Ascending aorta (tissue), 2 donors: Measurements from ENCODE around the gene TTLL8. TPM values are rescaled to one million over a fixed set of nuclear protein-coding genes. Genes with fewer than 3 reads are reported as not detected.
A peak's percentile ranks its signal among the peaks of the same experiment; 100 is the strongest.

Experiments
- DNase-seq, 2 donors: peaks; one replicate each; pipeline ENCODE4 v3.0.0-alpha.2; 2019; ENCODE audit warnings: low spot score in 2 of 2
- H3K27ac ChIP-seq, 2 donors: fragments of 200-600 bp; sonication (generic); one replicate each; pipeline ENCODE4 v1.5.1; 2016 to 2017; ENCODE audit warnings: mild to moderate bottlenecking in 1 of 2
- H3K27me3 ChIP-seq: fragments of 200-600 bp; sonication (generic); one replicate; pipeline ENCODE4 v1.5.1; 2017
- H3K36me3 ChIP-seq, 2 donors: fragments of 200-600 bp; sonication (generic); one replicate each; pipeline ENCODE4 v1.5.1; 2016
- H3K4me1 ChIP-seq, 2 donors: fragments of 200-600 bp; sonication (generic); one replicate each; pipeline ENCODE4 v1.5.1; 2016 to 2017; ENCODE audit warnings: mild to moderate bottlenecking in 1 of 2
- H3K4me3 ChIP-seq, 2 donors: fragments of 200-600 bp; sonication (generic); one replicate each; pipeline ENCODE4 v1.5.1; 2016 to 2017; ENCODE audit warnings: mild to moderate bottlenecking in 1 of 2
- H3K9me3 ChIP-seq, 2 donors: fragments of 200-600 bp; sonication (generic); one replicate each; pipeline ENCODE4 v1.5.1; 2016
- intact Hi-C: fragments of 100-400 bp; cut with DNase I; formaldehyde crosslinking; loops from one replicate; pipeline ENCODE4 v1.15.1; 2023
- total RNA-seq: library from RNA; depleted of rRNA; stranded (reverse); fragments of >200 nt; gene quantifications from one replicate; pipeline ENCODE4 v1.1.0, GENCODE V29; 2016
- TF ChIP-seq, protein P1 (sequence below), 3 experiments: fragments of 200-600 bp in 2 of 3; fragments of 450-650 bp in 1 of 3; sonication (generic) in 2 of 3; IDR thresholded peaks; one replicate each; pipeline ENCODE4 v1.5.1; 2016 to 2019; ENCODE audit warnings: antibody characterized with exemption in 3 of 3, mild to moderate bottlenecking in 1 of 3, moderate library complexity in 1 of 3

Gene TTLL8
- total RNA-seq, 1 donor from 2014 or later, result not detected

DNA sequence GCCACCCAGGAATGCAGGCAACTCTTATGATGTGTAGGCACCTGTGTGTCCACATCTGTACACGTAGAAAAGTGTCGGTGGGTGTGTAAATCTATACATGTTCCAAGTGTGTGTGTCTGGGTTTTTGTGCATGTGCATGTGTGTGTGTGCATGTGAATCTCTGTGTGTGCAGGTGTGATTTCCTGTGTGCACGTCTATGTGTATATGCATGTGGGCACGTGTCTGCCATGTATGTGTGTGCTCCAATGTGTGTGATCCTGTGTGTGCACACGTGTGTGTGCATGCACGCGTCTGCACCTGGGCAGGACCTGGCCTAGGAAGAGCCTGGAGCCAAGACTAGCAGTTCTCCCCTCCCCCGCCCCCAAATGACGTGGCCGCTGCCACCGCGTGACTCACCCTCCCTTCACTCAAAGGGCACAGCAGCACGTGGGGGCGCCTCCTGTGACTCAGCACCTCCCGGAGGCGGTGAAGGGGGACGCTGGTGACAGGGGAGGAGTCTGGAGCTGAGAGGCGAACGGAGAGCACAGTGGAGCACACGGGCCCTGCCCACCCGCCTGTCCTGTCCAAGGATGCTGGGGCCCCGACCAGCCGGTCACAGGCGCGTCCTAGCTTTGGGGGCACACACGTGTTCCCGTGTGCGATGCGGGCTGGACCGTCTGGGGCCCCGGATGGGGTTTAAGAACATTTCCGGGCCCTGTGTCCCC lies 87.4 kb downstream of the TTLL8 start:
- H3K4me1 ChIP-seq, result peaks cover 9 to 40% of the 10 kb centered on the region in 2 donors
- intact Hi-C loops, result loop anchor here (2.0 kb wide), 1 partner anchor 34 kb away; no protein-coding TSS in a partner anchor
- DNase-seq, result peak; percentile 95 to 98

DNA sequence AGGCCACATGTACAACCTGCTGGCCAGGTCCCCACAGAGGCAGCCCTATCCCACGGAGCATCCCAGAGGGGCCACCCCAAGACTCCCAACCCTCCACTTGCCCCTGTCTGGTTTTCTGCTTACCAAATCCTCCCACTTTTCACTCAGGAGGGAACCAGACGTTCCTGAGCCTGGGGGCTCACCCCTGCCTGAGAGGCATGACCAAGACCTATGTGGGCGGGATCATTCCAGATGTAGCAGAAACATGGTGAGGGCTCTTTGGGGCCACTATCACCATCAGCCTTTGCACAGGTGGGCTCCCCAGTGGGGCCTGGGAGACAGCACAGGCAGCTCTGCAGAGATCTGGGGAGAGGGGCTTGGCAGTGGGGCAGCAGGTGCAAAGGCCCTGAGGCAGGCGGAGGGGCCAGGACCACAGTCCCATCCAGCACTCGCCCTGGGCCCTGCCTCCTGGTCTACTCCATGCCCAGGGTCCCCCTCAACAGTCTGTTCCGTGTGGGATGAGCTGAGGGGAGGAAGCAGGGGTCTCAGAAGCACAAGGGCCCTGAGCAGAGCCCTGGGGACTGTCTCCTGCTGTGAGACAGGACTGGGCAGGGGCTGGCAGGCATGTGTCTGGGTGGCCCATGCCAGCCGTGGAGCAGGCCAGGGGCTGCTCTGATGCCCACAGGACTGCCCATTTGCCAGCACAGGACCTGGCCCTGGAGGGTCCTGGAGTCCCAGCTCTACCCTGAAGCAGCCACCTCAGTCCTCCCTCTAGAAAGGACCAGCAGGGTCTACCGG lies 88.2 kb downstream of the TTLL8 start:
- Histone ChIP-seq H3K36me3 (no peaks in the 10 kb centered on the region), H3K4me1 (peaks cover 9 to 40% of the 10 kb centered on the region in 2 donors), H3K9me3 (no peaks in the 10 kb centered on the region), H3K27me3 (no peaks in the 10 kb centered on the region), H3K27ac (peak overlapping the region; percentile 49 to 69), H3K4me3 (no peak overlapping the region)
- peak in 1 of 2 donors; percentile 65 for DNase-seq
- TF ChIP-seq, protein P1, sequence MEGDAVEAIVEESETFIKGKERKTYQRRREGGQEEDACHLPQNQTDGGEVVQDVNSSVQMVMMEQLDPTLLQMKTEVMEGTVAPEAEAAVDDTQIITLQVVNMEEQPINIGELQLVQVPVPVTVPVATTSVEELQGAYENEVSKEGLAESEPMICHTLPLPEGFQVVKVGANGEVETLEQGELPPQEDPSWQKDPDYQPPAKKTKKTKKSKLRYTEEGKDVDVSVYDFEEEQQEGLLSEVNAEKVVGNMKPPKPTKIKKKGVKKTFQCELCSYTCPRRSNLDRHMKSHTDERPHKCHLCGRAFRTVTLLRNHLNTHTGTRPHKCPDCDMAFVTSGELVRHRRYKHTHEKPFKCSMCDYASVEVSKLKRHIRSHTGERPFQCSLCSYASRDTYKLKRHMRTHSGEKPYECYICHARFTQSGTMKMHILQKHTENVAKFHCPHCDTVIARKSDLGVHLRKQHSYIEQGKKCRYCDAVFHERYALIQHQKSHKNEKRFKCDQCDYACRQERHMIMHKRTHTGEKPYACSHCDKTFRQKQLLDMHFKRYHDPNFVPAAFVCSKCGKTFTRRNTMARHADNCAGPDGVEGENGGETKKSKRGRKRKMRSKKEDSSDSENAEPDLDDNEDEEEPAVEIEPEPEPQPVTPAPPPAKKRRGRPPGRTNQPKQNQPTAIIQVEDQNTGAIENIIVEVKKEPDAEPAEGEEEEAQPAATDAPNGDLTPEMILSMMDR (IDR thresholded peaks at IDR 0.05), result no peak
- intact Hi-C loops, result loop anchor here (2.0 to 10.0 kb wide), 2 partner anchors 33 to 535 kb away; partner anchors contain the start of genes LMF2 and NCAPH2

More for the DNA sequence above, 87.4 kb downstream of the TTLL8 start:
- Histone ChIP-seq H3K27me3 (no peaks in the 10 kb centered on the region), H3K36me3 (no peaks in the 10 kb centered on the region), H3K27ac (peak overlapping the region; percentile 77 to 79), H3K9me3 (no peaks in the 10 kb centered on the region), H3K4me3 (peak overlapping the region; percentile 62 to 75)
- TF ChIP-seq, protein P1 (IDR thresholded peaks at IDR 0.05), result no peak

DNA sequence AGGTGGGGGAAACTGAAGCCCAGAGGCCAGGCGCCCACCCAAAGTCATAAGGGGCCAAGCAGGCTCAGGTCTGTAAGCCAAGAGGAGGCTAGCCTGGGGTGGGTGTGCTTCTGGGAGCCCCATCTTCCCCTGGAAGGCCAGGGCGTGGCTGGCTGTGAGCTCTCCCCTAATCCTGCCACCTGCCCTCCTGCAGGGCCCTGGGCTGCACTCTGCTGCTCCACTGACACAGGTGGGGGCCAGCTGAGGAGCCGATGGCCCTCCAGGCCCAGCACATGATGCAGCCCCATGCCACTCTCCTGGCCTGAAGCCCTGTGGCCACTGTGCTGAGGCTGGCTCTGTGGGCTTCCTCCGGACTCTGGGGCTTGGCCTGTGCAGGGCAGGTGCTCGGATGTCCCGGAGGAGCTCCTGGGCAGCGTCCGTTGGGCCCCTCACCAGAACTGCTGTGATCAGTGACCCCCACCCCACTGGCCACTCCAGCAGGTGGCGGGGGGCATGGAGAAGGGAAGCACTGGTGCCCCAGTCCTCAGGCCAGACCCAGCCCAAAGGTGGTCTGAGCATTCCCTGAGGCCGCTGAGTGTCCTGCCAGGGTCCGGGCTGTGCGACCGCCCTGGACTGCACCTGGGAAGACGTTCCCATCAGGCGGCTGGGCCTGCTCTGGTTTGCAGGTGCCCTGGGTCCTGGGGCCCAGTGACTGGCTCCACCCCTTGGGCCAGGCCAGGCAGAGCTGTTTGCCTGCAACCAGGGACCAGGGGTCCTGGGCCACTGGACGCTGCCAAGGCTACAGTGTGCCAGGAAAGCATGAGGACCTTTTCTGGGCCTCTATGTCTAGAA lies 89.1 kb downstream of the TTLL8 start:
- peak overlapping the region; percentile 49 to 69 for H3K27ac ChIP-seq
- no peak overlapping the region for H3K4me3 ChIP-seq
- DNase-seq, result peak; percentile 8 to 62
- TF ChIP-seq, protein P1 (IDR thresholded peaks at IDR 0.05), result no peak
- no peaks in the 10 kb centered on the region for H3K27me3 ChIP-seq
- H3K9me3 ChIP-seq, result no peaks in the 10 kb centered on the region
- intact Hi-C loops, result loop anchor here (10.0 kb wide), 1 partner anchor 536 kb away; the partner anchor contains the start of genes LMF2 and NCAPH2
- peaks cover 9 to 40% of the 10 kb centered on the region in 2 donors for H3K4me1 ChIP-seq
- H3K36me3 ChIP-seq, result peaks cover 4 to 6% of the 10 kb centered on the region in 2 donors

Other genes with a start within 250 kb of the TTLL8 start
- 32.5 TPM for gene BRD1, start 230.4 kb downstream of the TTLL8 start, total RNA-seq
- gene ZBED4, start 204.5 kb downstream of the TTLL8 start, total RNA-seq, result 10.1 TPM
- 6.9 TPM for gene ALG12, start 139.9 kb downstream of the TTLL8 start, total RNA-seq
- gene CRELD2, start 139.7 kb downstream of the TTLL8 start, total RNA-seq, result 61.8 TPM
- 269 TPM for gene PIM3, start 97.5 kb downstream of the TTLL8 start, total RNA-seq
- gene IL17REL, start 45.5 kb downstream of the TTLL8 start, total RNA-seq, result not detected
- 0.32 TPM for gene MLC1, start 27.1 kb upstream of the TTLL8 start, total RNA-seq
- not detected for gene MOV10L1, start 31.7 kb upstream of the TTLL8 start, total RNA-seq
- gene PANX2, start 112.4 kb upstream of the TTLL8 start, total RNA-seq, result 0.32 TPM
- gene TRABD, start 127.6 kb upstream of the TTLL8 start, total RNA-seq, result 91.4 TPM
- gene SELENOO, start 142.7 kb upstream of the TTLL8 start, total RNA-seq, result 41.7 TPM
- gene TUBGCP6, start 186.7 kb upstream of the TTLL8 start, total RNA-seq, result 58.1 TPM
- 73.2 TPM for gene HDAC10, start 193.0 kb upstream of the TTLL8 start, total RNA-seq
- 29.4 TPM for gene MAPK12, start 203.4 kb upstream of the TTLL8 start, total RNA-seq
- 117 TPM for gene MAPK11, start 212.1 kb upstream of the TTLL8 start, total RNA-seq
- 287 TPM for gene PLXNB2, start 249.3 kb upstream of the TTLL8 start, total RNA-seq